ENCODE data around the gene BRINP1. TPM values are rescaled to one million over a fixed set of nuclear protein-coding genes. Genes with fewer than 3 reads are reported as not detected.

The BRINP1 gene
- total RNA-seq, 1 donor from 2014 or later, result 1.5 TPM

DNA sequence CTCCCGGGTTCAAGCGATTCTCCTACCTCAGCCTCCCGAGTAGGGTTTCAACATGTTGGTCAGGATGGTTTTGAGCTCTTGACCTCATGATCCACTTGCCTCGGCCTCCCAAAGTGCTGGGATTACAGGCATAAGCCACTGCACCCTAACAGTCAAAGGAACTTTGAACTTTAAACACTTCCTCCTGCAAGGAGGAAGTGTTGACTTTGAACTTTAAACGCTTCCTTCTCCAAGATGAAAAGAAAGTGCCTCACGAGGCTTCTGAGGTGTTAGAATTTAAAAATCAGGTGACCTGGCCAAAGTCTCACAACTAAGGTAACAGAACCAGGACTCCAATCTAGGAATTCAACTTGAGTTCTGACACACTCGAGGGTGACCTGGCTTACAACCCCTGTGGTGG, 150.9 kb downstream of the BRINP1 start:
- no peaks in the 10 kb centered on the region for H3K9me3 ChIP-seq
- DNase-seq, result no peak
- no peaks in the 10 kb centered on the region for H3K4me1 ChIP-seq
- H3K27ac ChIP-seq, result no peak overlapping the region
- no peak overlapping the region for H3K4me3 ChIP-seq
- no peaks in the 10 kb centered on the region for H3K36me3 ChIP-seq
- intact Hi-C loops (cut with DNase I), result no loop called here
- no peaks in the 10 kb centered on the region for H3K27me3 ChIP-seq (ENCODE audit: low read depth)
- no peak for ATAC-seq
- TF ChIP-seq, protein P1, sequence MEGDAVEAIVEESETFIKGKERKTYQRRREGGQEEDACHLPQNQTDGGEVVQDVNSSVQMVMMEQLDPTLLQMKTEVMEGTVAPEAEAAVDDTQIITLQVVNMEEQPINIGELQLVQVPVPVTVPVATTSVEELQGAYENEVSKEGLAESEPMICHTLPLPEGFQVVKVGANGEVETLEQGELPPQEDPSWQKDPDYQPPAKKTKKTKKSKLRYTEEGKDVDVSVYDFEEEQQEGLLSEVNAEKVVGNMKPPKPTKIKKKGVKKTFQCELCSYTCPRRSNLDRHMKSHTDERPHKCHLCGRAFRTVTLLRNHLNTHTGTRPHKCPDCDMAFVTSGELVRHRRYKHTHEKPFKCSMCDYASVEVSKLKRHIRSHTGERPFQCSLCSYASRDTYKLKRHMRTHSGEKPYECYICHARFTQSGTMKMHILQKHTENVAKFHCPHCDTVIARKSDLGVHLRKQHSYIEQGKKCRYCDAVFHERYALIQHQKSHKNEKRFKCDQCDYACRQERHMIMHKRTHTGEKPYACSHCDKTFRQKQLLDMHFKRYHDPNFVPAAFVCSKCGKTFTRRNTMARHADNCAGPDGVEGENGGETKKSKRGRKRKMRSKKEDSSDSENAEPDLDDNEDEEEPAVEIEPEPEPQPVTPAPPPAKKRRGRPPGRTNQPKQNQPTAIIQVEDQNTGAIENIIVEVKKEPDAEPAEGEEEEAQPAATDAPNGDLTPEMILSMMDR (IDR thresholded peaks at IDR 0.05), result no peak

DNA sequence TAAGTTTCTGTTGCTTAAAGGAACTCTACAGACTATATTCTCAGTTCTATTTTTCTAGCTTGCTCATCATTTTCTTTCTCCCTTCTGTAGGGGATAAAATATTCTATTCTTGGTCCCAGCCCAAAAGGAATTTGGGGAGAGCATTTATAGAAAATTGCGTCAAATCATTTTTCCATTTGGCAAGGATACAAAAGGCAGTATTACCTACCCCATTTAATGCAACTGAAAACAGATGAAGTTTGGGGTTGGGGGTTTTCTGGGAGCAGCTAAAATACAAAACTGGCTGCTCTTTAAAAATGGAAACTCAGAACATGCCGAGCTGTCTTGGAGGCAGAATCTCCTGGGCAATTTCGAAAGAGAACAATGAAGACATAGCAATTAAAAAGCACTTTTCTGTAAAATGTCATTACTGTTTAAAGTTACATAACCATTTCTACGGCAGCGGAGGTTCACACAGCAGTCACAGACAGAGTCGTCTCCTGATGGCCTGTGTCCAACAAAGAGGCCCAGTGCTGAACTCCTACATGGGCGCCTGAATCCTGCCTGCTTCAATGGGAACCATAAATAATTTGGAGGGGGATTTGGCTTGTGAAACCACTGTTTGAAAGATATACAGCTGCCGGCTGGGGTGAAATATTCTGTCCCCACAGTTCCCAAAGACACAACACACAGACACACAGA, 152.4 kb downstream of the BRINP1 start:
- Histone ChIP-seq H3K27me3 (ENCODE audit: low read depth) (no peaks in the 10 kb centered on the region), H3K4me1 (no peaks in the 10 kb centered on the region), H3K36me3 (no peaks in the 10 kb centered on the region), H3K27ac (no peak overlapping the region), H3K4me3 (no peak overlapping the region), H3K9me3 (no peaks in the 10 kb centered on the region)
- DNase-seq, result no peak
- ATAC-seq, result peak in 1 of 2 donors; percentile 30
- TF ChIP-seq, protein P1 (IDR thresholded peaks at IDR 0.05), result no peak
- intact Hi-C loops (cut with DNase I), result no loop called here

DNA sequence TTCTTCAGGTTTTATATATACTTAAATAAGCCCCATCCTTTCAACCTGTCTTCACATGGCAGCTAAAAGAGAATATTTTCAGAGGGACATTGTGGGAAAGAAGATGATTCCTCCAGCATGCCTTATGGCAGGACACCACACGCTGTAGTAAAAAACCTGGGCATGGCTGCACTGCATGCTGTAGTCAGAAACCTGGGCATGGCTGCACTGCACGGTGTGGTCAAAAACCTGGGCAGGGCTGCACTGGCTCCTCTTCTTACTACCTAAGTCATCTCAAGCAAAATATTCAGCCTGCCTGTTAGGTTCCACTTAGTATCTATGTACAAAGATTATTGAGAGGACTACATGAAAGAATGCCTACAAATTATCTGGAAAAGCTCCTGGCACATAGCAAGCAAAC, 153.6 kb downstream of the BRINP1 start:
- intact Hi-C loops (cut with DNase I), result no loop called here
- ATAC-seq (no peak), DNase-seq (no peak)
- Histone ChIP-seq H3K9me3 (no peaks in the 10 kb centered on the region), H3K4me1 (no peaks in the 10 kb centered on the region), H3K27ac (no peak overlapping the region), H3K4me3 (no peak overlapping the region), H3K36me3 (no peaks in the 10 kb centered on the region), H3K27me3 (ENCODE audit: low read depth) (no peaks in the 10 kb centered on the region)
- TF ChIP-seq, protein P1 (IDR thresholded peaks at IDR 0.05), result no peak

DNA sequence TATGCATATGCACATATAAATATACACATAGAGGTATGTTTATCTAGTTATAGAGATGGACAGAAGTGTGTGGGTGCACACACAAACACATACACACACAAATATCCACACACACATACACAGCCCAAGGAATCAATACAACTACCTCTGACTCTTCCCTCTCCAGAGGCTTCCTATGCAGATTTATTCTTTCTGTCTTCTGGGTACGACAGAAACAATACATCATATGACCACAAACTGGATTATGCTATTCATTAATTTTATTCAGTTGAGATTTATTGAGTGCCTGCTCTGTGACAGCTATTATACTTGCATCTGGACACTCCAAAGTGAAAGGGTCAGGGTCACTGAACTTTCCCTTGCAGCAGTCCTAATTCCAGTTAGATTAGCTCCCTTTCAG, 155.8 kb downstream of the BRINP1 start:
- DNase-seq (no peak), ATAC-seq (no peak)
- H3K9me3 ChIP-seq, result no peaks in the 10 kb centered on the region
- intact Hi-C loops (cut with DNase I), result no loop called here
- H3K36me3 ChIP-seq, result no peaks in the 10 kb centered on the region
- no peaks in the 10 kb centered on the region for H3K4me1 ChIP-seq
- no peak overlapping the region for H3K4me3 ChIP-seq
- H3K27ac ChIP-seq, result no peak overlapping the region
- no peaks in the 10 kb centered on the region for H3K27me3 ChIP-seq (ENCODE audit: low read depth)
- TF ChIP-seq, protein P1 (IDR thresholded peaks at IDR 0.05), result no peak

DNA sequence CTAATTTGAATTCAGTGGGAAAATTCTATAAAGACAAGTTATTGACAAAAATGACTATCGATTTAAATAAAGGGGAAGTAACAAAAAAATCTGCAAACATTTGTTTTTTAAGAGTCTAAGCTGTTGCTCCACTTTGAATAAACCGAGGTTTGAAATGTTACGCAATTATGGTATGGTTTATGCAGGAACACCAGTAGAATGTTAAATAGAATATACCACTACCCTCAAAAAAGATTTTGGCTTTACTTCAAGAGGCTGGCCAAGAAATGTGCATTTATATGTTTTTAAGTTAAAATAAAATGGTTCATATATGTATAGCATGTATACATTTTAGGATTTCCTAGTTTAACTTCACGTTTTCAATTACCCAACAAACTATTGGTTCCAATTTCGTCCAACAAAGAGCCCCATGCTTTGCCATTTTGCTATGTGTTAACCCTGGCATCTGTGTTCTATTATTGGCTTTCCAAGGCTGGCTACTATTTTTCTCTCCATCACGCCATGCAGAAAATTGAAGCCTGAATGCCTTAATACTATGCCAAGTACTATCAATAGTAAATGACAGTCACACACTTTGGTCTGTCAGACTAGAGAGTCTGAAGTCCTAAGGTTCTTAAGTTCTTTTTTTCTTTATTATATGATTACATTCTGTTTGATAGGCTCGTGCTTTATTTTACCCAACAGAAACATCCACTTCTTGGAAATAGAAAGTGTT, 171.2 kb downstream of the BRINP1 start:
- ATAC-seq, result no peak
- Histone ChIP-seq H3K27ac (no peak overlapping the region), H3K4me1 (no peaks in the 10 kb centered on the region), H3K36me3 (no peaks in the 10 kb centered on the region), H3K9me3 (no peaks in the 10 kb centered on the region), H3K4me3 (no peak overlapping the region), H3K27me3 (ENCODE audit: low read depth) (no peaks in the 10 kb centered on the region)
- DNase-seq, result no peak
- intact Hi-C loops (cut with DNase I), result no loop called here
- TF ChIP-seq, protein P1 (IDR thresholded peaks at IDR 0.05), result no peak
